GM12872 (cell line): Measurements from ENCODE around the gene APBA1.

Experiments
- CTCF ChIP-seq: IDR thresholded peaks from 3 replicates; pipeline ENCODE4 v1.5.1; 2011; ENCODE audit warnings: low read depth, mild to moderate bottlenecking, low read length, moderate library complexity; ENCODE audit not compliant: insufficient read depth

The APBA1 gene

GRCh38 chr9:69600314-69601047 is 71.7 kb downstream of the APBA1 start:
- no peak for TF ChIP-seq CTCF

DNA sequence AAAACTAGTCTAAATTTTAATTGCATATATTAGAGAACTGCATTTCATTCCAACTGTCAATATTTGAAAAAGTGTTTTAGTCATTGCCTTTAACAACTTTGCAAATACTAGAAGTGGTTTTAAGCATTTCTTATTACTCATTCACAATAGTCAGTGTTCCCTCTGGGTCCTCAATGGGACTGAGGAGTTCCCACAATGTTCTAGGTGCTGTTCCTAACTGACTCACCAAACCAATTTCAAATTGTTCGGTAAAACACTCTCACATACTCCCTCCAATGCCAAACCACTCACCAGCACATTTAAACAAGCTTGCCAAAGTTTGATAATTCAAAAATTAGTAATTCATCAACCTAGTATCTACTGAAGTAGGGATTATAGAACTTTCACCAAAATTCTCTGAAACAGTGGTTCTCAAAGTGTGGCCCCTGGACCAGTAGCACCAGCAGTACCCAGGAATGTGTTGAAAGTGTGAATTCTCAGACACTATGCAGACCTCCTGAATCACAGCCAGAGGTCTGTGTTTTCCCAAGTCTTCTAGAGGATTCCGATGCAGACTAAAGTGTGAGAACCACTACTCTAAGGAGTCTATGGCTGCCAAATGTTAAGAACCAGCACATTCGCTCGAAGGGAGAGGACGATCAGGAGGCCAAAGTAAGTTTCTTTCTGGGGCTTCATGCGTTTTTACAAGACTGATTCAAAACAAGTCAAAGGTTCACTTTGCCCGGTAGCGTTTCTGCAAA is 72.8 kb downstream of the APBA1 start:
- TF ChIP-seq CTCF, result no peak

- no peak for TF ChIP-seq CTCF
Measured at GRCh38 chr9:69594180-69594579, 78.0 kb downstream of the APBA1 start.

GRCh38 chr9:69593756-69594155 is 78.4 kb downstream of the APBA1 start:
- no peak for TF ChIP-seq CTCF

GRCh38 chr9:69593301-69593700 is 78.9 kb downstream of the APBA1 start:
- no peak for TF ChIP-seq CTCF

- TF ChIP-seq CTCF, result no peak
Measured at GRCh38 chr9:69590266-69590665, 81.9 kb downstream of the APBA1 start.

DNA sequence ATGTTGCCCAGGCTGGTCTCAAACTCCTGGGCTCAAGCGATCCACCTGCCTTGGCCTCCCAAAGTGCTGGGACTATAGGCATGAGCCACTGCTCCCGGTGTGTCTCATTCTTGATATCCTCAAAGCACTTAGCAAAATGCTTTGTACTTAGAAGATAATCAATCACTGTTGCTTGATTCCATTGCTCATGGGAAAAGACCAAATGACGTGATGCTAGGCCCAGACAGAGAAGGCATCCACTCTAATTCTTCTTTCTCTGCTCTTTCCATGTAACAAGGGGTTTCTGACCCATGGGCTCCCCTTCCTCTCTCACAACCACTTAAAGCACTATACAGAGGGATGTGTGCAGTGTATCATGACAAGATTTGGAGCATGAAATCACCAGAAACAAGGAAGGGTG is 83.0 kb downstream of the APBA1 start:
- TF ChIP-seq CTCF, result no peak
